Measurements from ENCODE around the gene CIAO2A.

CIAO2A gene

GRCh38 chr15:64029633-64030032 is 64.0 kb downstream of the CIAO2A start:
- CTCF ChIA-PET, result interaction anchor here (0.9 to 1.6 kb wide), 3 partner anchors 11 to 84 kb away, joined by 4 to 7 read pairs (median 4); partner anchors contain the start of gene DAPK2
- POLR2A ChIA-PET, result no interaction called here
- H3K4me3 ChIP-seq (ENCODE audit: low read depth, low read length), result no peak overlapping the region

GRCh38 chr15:64029110-64029509 is 64.5 kb downstream of the CIAO2A start:
- TF ChIP-seq CTCF (IDR thresholded peaks at IDR 0.05; ENCODE audit: insufficient read depth, low read length, missing control alignments), result no peak
- ChIA-PET CTCF (interaction anchor here (1.1 to 1.6 kb wide), 2 partner anchors 17 to 84 kb away, joined by 4 to 7 read pairs; partner anchors contain the start of gene DAPK2), POLR2A (no interaction called here)
- no peak overlapping the region for H3K4me3 ChIP-seq (ENCODE audit: low read depth, low read length)
- no peak for DNase-seq (ENCODE audit: low read depth, low spot score)

More at GRCh38 chr15:64029633-64030032, 64.0 kb downstream of the CIAO2A start:
- no peak for TF ChIP-seq CTCF (IDR thresholded peaks at IDR 0.05; ENCODE audit: insufficient read depth, low read length, missing control alignments)
- DNase-seq (ENCODE audit: low read depth, low spot score), result no peak

GRCh38 chr15:64026591-64026990 is 67.0 kb downstream of the CIAO2A start:
- no peak for TF ChIP-seq CTCF (IDR thresholded peaks at IDR 0.05; ENCODE audit: insufficient read depth, low read length, missing control alignments)
- POLR2A ChIA-PET, result no interaction called here
- CTCF ChIA-PET, result interaction anchor here (0.9 to 1.2 kb wide), 2 partner anchors 12 to 20 kb away, joined by 4 to 6 read pairs; partner anchors contain the start of gene DAPK2
- no peak overlapping the region for H3K4me3 ChIP-seq (ENCODE audit: low read depth, low read length)
- no peak for DNase-seq (ENCODE audit: low read depth, low spot score)

- TF ChIP-seq CTCF (IDR thresholded peaks at IDR 0.05; ENCODE audit: insufficient read depth, low read length, missing control alignments), result peak; percentile 5
- H3K4me3 ChIP-seq (ENCODE audit: low read depth, low read length), result no peak overlapping the region
- ChIA-PET CTCF (interaction anchor here (2.1 kb wide), 1 partner anchor 10 kb away, joined by 6 read pairs; no protein-coding TSS in a partner anchor), POLR2A (no interaction called here)
- DNase-seq (ENCODE audit: low read depth, low spot score), result no peak
These were observed 69.2 kb downstream of the CIAO2A start for GRCh38 chr15:64024172-64025050.

- ChIA-PET POLR2A (no interaction called here), CTCF (interaction anchor here (2.1 to 3.1 kb wide), 3 partner anchors 11 to 77 kb away, joined by 6 to 12 read pairs (median 6); partner anchors contain the start of gene DAPK2)
- H3K4me3 ChIP-seq (ENCODE audit: low read depth, low read length), result no peak overlapping the region
- DNase-seq (ENCODE audit: low read depth, low spot score), result no peak
- TF ChIP-seq CTCF (IDR thresholded peaks at IDR 0.05; ENCODE audit: insufficient read depth, low read length, missing control alignments), result no peak
These were observed 70.4 kb downstream of the CIAO2A start for GRCh38 chr15:64023220-64023619.

GRCh38 chr15:64022571-64022970 is 71.1 kb downstream of the CIAO2A start:
- POLR2A ChIA-PET, result no interaction called here
- CTCF ChIA-PET, result interaction anchor here (1.8 to 3.1 kb wide), 3 partner anchors 24 to 77 kb away, joined by 4 to 12 read pairs (median 6); partner anchors contain the start of gene DAPK2
- DNase-seq (ENCODE audit: low read depth, low spot score), result no peak
- no peak overlapping the region for H3K4me3 ChIP-seq (ENCODE audit: low read depth, low read length)
- TF ChIP-seq CTCF (IDR thresholded peaks at IDR 0.05; ENCODE audit: insufficient read depth, low read length, missing control alignments), result no peak
